Activated CD4-positive, alpha-beta T cell treated with anti-CD3 and anti-CD28 coated beads for 48 hours (primary cell): ENCODE data around the gene MSMP.

ENCODE experiments used
- DNase-seq: peaks from one replicate; pipeline ENCODE4 v3.0.0-alpha.2; 2020

Gene MSMP

DNA sequence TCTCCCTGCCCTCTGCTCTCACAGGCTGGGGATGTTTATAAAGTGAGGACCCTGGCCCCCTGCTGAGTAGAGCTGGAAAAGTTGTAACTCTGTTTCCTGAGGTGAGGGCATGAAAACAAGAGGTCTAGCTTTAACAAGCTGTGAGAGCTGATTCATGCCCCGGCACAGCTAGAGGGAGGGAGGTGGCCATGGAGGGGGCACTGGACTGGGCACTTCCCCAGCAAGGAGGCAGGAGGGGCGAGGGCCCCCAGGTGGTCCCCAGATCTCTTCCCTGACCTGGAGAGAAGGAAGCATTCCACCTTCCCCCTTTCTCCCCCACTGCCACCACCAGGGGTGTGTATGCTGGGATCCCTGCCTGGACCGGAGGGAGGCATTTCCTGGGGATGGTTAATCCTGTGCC lies at the start of gene MSMP:
Gene MSMP, minus strand, starts transcription at position 13 of the 400 bp plus-strand sequence. CDS start 147 bp downstream, outside the sequence.
- no peak for DNase-seq

GRCh38 chr9:35801328-35802128 lies 47.5 kb upstream of the MSMP start:
- DNase-seq = no peak

DNA sequence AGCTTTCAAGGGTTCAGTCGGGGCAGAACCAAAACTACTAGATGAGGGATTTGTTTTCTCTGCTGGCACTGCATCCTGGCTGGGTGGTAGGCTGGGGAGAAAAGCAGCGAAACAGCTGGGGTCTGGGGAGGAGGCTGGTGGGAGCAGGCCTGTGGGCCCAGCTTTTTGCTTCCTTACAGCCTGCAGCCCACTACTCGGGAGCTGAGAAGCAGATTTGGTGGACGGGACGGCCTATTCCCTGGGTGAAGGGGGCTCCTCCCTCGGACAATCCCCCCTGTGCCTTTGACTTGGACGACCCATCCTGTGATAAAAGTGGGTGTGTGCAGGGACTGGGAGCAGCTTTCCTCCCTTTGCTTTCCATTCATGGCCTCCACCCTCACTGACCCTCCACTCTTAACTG lies 46.5 kb upstream of the MSMP start:
- DNase-seq = no peak

DNA sequence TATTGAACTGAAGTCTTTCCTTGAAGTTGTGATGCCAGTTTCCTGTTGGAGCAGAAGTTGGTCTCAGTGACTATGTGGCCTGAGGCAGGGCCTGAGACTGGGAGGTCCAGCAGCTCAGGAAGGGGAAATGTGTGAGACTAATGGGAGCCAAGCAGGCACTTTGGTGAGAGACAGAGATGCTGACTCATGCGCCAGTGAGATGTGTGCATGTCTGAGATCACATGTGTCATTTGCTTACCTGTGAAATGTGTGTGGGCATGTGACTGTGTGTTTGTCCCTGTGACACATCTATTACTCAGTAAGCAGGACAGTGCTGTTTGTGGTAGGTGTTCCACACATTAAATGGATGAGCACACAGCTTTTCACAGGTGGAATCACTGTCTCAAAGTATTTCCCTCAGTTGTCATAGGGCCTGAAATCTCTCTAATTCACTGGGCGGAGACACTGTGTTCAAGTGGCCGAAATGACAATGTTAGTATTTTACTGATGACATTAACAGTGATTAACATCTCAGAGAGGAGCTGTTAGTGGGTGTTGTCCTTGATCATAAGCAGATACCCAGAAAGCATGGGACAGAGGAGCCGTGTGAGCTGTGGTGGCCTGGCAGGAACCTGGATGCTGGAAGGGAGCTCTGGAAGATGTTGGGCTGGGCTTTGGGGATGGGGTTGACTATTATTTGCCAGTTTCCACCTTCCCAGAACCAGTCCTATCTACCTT lies 44.7 kb upstream of the MSMP start:
- peak; percentile 68 for DNase-seq

DNA sequence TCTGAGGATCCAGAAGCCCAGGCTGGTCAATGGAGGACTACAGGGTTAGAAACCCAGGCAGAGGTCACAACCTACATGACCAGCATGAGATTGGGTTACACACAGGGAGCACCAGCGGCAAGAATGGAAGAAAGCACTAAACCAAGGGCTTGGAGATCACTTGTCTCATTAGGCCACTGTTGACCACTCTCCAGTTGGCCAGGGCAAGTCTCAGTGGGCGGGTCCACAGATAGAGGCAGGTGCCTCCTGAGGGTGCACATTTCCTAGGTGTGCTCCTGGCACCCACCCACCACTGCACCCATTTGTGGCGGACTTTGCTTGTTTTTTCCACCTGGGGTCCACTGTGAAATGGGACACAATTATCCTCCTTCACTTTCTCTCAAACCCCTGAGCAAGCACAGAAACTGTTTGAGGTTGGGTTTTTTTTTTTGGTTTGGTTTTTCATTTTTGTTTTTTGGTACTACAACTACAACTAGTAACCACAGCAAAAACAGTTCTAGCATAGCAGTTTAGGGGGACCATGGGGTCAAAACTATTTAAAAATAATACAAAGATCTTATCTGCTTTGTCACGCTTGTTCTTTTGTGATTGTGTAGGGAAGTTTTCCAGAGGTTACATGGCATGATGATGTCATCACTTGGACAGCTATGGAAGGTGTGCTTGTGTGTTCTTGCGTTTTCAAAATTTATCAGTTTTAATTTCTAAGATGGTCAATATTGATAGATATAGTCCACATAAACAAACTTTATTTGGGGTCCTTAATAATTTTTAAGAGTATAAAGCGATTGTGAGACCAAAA lies 43.4 kb upstream of the MSMP start:
- DNase-seq = no peak

GRCh38 chr9:35795695-35796094 lies 41.6 kb upstream of the MSMP start:
- DNase-seq = no peak

GRCh38 chr9:35793461-35793860 lies 39.4 kb upstream of the MSMP start:
- no peak for DNase-seq

- DNase-seq = no peak
These were observed 38.8 kb upstream of the MSMP start for GRCh38 chr9:35792826-35793225.

- no peak for DNase-seq
These were observed 38.1 kb upstream of the MSMP start for GRCh38 chr9:35792024-35792813.

- DNase-seq = no peak
These were observed 37.3 kb upstream of the MSMP start, which contains the start of gene NPR2 for GRCh38 chr9:35791297-35791921. Gene NPR2, plus strand, starts transcription at chr9:35791591. Its CDS starts 818 bp downstream, at chr9:35792409.

DNA sequence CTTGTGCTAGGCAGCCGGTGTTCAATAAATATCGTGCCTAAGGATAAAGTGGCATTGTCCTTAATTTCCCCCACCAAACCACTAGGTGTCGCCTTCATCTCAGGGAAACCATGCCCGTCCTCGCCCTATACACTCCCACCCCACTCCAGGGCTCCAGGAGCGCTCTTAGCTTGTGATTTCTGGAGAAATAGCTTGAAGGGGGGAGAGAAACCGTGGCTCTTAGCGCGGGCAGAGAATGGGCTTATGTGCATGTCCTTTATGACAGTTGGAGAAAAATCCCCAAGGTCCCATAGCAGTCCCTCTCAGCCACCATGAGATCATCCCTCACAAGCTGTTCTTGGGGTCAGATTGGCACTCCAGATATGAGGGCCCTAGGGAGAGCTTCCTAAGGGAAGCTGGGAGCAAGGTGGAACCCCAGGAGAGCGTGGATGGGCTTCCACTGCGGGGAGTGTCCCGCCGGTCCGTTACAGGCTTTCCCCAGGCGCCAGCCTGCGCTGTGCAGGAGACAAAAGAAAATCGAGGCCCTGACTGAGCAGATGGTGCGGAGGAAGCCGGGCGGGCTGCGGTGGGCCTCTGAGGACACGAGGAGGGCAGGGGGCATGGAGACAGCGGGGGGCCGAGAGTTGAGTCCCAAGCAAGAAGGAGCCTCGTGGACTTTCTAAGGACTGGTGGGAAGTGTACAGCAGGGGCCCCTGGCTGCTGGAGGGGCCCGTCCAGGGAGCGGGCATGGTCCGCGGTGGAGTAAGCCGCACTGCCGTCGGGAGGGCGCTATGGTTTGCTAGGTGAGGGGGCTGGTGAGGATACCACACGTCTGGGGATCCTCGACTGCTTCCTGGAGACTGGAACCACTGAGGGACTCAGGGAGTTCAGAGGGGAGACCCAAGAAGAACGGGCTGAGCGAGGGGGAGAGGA lies 36.6 kb upstream of the MSMP start:
- peak; percentile 59 for DNase-seq

DNA sequence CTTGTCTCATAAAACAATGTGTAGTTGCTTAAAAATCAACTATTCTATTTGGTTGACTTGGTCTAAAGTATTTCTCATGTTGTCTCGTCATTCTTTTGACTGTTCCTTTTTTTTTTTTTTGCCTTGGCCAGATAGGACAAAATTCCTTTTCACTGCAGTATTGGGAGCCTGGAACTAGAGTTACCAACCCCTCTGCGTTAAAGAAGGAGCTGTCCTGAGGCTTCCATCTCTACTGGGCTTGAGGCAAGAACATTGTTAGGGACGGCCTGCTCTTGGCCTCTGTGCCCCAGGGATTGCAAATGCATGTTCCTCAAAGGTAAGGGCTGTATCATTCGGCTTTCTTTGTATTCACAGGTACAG lies 35.9 kb upstream of the MSMP start:
- no peak for DNase-seq

GRCh38 chr9:35789541-35789940 lies 35.5 kb upstream of the MSMP start:
- DNase-seq = no peak

GRCh38 chr9:35783418-35783817 lies 29.3 kb upstream of the MSMP start:
- DNase-seq = no peak

GRCh38 chr9:35781066-35781465 lies 27.0 kb upstream of the MSMP start:
- no peak for DNase-seq

DNA sequence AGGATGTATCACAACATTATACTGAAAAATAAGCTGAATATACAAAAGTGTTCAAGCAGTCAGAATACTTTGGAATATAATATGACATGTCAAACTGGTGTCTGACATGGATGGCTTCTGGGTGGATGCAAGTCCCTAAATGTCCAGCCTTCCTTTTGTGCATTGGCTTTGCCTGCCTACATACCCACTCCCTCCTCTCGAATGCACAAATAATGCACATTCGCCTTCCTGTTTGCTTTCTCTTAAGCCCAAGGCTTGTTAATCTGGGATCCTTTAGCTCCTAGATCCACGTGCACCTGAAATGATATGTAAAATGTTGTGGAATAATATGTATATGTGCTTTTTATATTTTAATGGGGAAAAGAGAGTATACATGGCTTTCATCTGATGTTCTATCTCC lies 24.4 kb upstream of the MSMP start:
- no peak for DNase-seq

DNA sequence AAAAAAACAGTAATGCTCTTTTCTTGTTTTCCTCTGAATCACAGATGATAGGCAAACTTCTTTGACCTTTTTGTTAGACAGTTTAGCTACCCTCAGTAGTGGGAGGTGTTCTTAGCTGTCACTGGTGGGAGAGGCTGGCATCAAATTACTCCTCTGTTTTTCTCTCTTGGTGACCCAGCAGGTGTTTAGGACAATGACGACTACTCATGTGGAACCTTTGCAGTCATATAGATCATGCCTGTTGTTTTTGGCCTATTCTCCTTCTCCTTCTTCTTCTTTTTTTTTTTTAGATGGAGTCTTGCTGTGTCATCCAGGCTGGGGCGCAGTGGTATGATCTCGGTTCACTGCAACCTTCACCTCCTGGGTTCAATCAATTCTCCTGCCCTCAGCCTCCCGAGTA lies 21.9 kb upstream of the MSMP start:
- DNase-seq = no peak

DNA sequence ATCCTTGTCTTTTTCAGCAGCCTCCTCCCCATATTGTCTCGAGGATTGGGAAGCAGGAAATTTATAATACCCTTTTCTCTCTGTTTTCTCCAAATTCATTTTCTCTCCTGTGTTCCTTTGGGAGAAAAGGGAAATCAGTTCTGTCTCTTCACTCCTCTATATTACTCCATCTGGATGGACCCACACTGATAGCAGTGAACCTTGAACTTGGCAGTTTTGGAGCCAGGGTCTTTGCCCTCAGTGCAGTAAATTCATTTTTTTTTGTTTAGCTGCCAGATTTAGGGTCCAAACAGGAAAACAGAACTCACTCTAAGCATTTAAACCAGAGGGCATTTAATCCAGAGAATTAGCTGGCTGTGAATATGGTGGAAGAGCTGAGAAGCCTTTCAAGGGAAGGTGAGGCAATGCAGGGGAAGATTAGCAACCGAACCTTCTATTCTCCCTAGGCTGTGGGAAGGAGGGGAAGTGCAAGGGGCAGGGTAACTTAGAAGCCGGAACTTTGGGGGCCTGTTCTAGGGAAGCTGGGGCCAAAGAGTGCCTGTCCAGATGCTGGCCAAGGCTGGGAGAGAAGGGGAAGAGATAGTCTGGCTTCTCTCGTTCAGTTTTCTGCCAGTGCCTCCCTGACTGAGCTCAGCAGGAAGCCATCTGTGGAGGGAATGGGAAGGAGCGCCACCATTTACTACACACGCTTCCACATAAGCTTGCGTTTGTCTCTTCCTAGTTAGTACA lies 21.0 kb upstream of the MSMP start:
- DNase-seq = no peak

DNA sequence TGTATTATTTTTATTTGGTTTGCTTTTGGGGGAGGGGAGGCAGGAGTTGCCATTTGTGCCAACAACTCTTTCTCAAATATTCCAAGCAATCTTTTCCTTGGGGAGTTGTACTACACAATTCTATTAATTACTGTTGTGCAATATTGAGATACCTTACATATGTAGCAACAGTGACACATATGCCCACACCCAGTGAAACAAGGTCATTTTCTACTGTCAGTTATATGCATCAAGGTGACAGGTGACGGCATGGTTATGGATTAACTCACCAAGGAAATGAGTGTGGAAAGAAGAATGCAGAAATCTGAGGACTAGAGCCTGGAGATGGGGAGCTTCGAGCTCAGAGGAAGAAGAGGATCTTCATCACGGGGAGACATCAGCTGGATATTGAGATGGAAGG lies 17.9 kb upstream of the MSMP start:
- DNase-seq = no peak

DNA sequence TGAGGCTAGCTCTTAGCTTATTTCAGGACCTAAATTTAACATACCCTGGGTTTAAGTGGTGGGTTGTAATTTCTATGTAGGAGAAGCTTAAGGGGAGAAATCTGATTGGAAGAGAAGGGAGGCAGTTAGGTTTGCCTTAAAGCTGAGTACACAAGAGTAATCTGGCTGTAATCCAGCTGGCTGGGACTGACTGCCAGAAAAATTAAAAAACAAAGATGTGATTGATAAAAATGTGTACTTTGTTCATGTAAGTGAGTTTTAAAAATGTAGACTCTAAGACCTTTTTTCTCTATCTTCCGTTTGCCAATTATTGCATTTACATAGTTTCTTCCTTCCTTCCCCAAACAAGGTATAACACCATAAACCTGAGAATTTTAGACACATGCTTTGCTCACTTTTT lies 17.5 kb upstream of the MSMP start:
- no peak for DNase-seq

DNA sequence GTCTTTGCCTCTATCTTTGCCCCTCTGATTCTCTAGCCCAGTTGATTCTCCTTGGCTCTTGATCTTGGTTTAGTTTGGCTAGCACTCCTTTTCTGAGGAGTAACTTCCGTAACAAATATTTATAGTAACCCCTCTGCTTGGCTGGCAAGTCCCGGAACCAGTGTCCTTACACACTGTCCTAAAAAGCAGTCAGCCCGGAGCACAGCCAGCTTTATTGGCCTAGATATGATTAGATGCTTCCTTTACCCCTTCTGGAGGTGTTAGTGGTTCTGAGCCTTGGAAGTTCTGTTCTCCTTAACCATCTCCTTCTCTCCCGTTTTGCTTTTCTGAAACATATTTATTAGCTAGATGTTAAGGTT lies 17.0 kb upstream of the MSMP start:
- DNase-seq = no peak
